Mucosa of descending colon (tissue), 3 donors: ENCODE data around the gene CTSK. TPM values are rescaled to one million over a fixed set of nuclear protein-coding genes. Genes with fewer than 3 reads are reported as not detected.

Experiments
- ATAC-seq: fragments of 200-7000 bp; cut with Tn5 transposase; one replicate; pipeline ENCODE4 v1.9.1; 2020; ENCODE audit warnings: mild to moderate bottlenecking, moderate library complexity
- DNase-seq, 3 donors: peaks; one replicate each; pipeline ENCODE4 v3.0.0-alpha.2; 2020
- H3K36me3 ChIP-seq: fragments of 200-600 bp; one replicate; pipeline ENCODE4 v1.8.0; 2021; ENCODE audit warnings: low read depth, mild to moderate bottlenecking
- H3K4me1 ChIP-seq: fragments of 200-600 bp; one replicate; pipeline ENCODE4 v1.8.0; 2021; ENCODE audit warnings: low read depth, mild to moderate bottlenecking
- H3K4me3 ChIP-seq: fragments of 200-600 bp; one replicate; pipeline ENCODE4 v1.8.0; 2021; ENCODE audit warnings: mild to moderate bottlenecking
- H3K9me3 ChIP-seq: fragments of 200-600 bp; one replicate; pipeline ENCODE4 v1.8.0; 2021; ENCODE audit warnings: mild to moderate bottlenecking
- CTCF ChIP-seq: fragments of 200-600 bp; IDR thresholded peaks from one replicate; pipeline ENCODE4 v1.8.0; 2022; ENCODE audit warnings: antibody characterized with exemption, mild to moderate bottlenecking
- intact Hi-C, 2 donors: fragments of 100-400 bp; cut with DNase I in 1 of 2; cut with micrococcal nuclease in 1 of 2; formaldehyde crosslinking; loops; one replicate each; pipeline versions ENCODE4 v1.11.0 to v1.11.1; 2022; cut with DNase I, micrococcal nuclease
- total RNA-seq, 3 donors: library from RNA; stranded (reverse); fragmentation: NEBNext Ultra II Directional in 2 of 3; extraction: Animal tissue kit (Norgen Biotek cat#: 25700) in 2 of 3; gene quantifications; one replicate each; pipeline versions ENCODE4 v1.2.1 to v1.2.4, GENCODE V29; 2021 to 2023
- donor health status: DM: no; HTN: no; CAD: no; lungs with moderate emphysema.
- donor health status: DM: no; HTN: no; CAD: no.
- donor health status: DM: no; HTN: yes; CAD: no.

Gene CTSK
- total RNA-seq, 3 donors from 2014 or later, result 15.4 to 64.0 (median 30.3) TPM

- Histone ChIP-seq H3K4me1 (peaks cover 9% of the 10 kb centered on the region), H3K4me3 (no peak overlapping the region), H3K9me3 (no peaks in the 10 kb centered on the region), H3K36me3 (no peaks in the 10 kb centered on the region)
- DNase-seq, result no peak
- TF ChIP-seq CTCF, result no peak
- no peak for ATAC-seq
- intact Hi-C loops, result no loop called here
These were observed 45.0 kb downstream of the CTSK start for GRCh38 chr1:150763018-150763417.

GRCh38 chr1:150762552-150762951 lies 45.5 kb downstream of the CTSK start:
- intact Hi-C loops, result no loop called here
- Histone ChIP-seq H3K36me3 (no peaks in the 10 kb centered on the region), H3K4me1 (peaks cover 9% of the 10 kb centered on the region), H3K9me3 (no peaks in the 10 kb centered on the region), H3K4me3 (no peak overlapping the region)
- ATAC-seq (no peak), DNase-seq (no peak)
- TF ChIP-seq CTCF, result no peak

- DNase-seq, result no peak
- H3K36me3 ChIP-seq, result no peaks in the 10 kb centered on the region
- no peak for TF ChIP-seq CTCF
- no peaks in the 10 kb centered on the region for H3K9me3 ChIP-seq
- no peak for ATAC-seq
- H3K4me1 ChIP-seq, result peaks cover 9% of the 10 kb centered on the region
- intact Hi-C loops, result no loop called here
- H3K4me3 ChIP-seq, result no peak overlapping the region
These were observed 46.3 kb downstream of the CTSK start for GRCh38 chr1:150761801-150762200.

GRCh38 chr1:150760013-150760412 lies 48.0 kb downstream of the CTSK start:
- Histone ChIP-seq H3K36me3 (no peaks in the 10 kb centered on the region), H3K4me1 (peaks cover 9% of the 10 kb centered on the region), H3K4me3 (no peak overlapping the region), H3K9me3 (no peaks in the 10 kb centered on the region)
- ATAC-seq (no peak), DNase-seq (no peak)
- no peak for TF ChIP-seq CTCF
- intact Hi-C loops, result no loop called here

DNA sequence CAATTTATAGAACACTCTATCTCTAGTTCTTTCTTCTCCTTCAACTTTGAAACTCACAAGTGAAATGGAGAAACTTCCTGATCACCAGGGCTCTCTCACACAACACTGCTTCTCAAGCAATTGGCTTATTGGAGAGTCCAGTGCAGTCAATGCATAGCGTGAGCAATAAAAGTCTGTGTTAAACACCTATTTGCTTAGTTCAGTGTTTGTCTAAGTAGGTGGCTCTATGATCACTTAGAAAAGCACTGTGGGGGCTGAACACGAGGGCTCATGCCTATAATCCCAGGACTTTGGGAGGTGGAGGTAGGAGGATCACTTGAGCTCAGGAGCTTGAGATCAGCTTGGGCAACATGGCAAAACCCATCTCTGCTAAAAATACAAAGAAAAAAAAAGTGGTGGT lies 54.6 kb downstream of the CTSK start:
- Histone ChIP-seq H3K4me3 (no peak overlapping the region), H3K9me3 (no peaks in the 10 kb centered on the region), H3K36me3 (no peaks in the 10 kb centered on the region), H3K4me1 (peaks cover 21% of the 10 kb centered on the region)
- intact Hi-C loops, result no loop called here
- DNase-seq (peak in 1 of 3 donors; percentile 54), ATAC-seq (peak; percentile 92)
- TF ChIP-seq CTCF, result no peak

GRCh38 chr1:150751443-150751842 lies 56.6 kb downstream of the CTSK start:
- Histone ChIP-seq H3K36me3 (peaks cover 6% of the 10 kb centered on the region), H3K4me3 (no peak overlapping the region), H3K9me3 (no peaks in the 10 kb centered on the region), H3K4me1 (peaks cover 24% of the 10 kb centered on the region)
- intact Hi-C loops, result no loop called here
- no peak for ATAC-seq
- no peak for TF ChIP-seq CTCF
- DNase-seq, result no peak
